CMK (cell line): ENCODE data around the gene CUL9.

Experiments
- DNase-seq: peaks from one replicate; pipeline ENCODE4 v3.0.0-alpha.2; 2010; ENCODE audit warnings: low read depth

The CUL9 gene

GRCh38 chr6:43200541-43200940 is 18.5 kb downstream of the CUL9 start:
- DNase-seq, result no peak

- DNase-seq, result no peak
Measured at GRCh38 chr6:43202451-43202850, 20.5 kb downstream of the CUL9 start.

GRCh38 chr6:43203029-43203717 is 21.2 kb downstream of the CUL9 start:
- no peak for DNase-seq

GRCh38 chr6:43203718-43204095 is 21.7 kb downstream of the CUL9 start:
- DNase-seq, result no peak

- no peak for DNase-seq
Measured at GRCh38 chr6:43204271-43205105, 22.5 kb downstream of the CUL9 start.

GRCh38 chr6:43205849-43206248 is 23.9 kb downstream of the CUL9 start:
- no peak for DNase-seq

GRCh38 chr6:43207286-43207685 is 25.3 kb downstream of the CUL9 start:
- DNase-seq, result no peak

- no peak for DNase-seq
Measured at GRCh38 chr6:43211955-43212354, 30.0 kb downstream of the CUL9 start.

GRCh38 chr6:43213431-43213830 is 31.4 kb downstream of the CUL9 start:
- no peak for DNase-seq

- DNase-seq, result no peak
Measured at GRCh38 chr6:43215066-43215465, 33.1 kb downstream of the CUL9 start.

- no peak for DNase-seq
Measured at GRCh38 chr6:43216200-43216599, 34.2 kb downstream of the CUL9 start.

- DNase-seq, result no peak
Measured at GRCh38 chr6:43217351-43217750, 35.4 kb downstream of the CUL9 start.

GRCh38 chr6:43219119-43219518 is 37.1 kb downstream of the CUL9 start:
- no peak for DNase-seq

- DNase-seq, result no peak
Measured at GRCh38 chr6:43219814-43220213, 37.8 kb downstream of the CUL9 start.

GRCh38 chr6:43220439-43220951 is 38.5 kb downstream of the CUL9 start:
- no peak for DNase-seq

- DNase-seq, result no peak
Measured at GRCh38 chr6:43221046-43221972, 39.3 kb downstream of the CUL9 start.

GRCh38 chr6:43222418-43223059 is 40.5 kb downstream of the CUL9 start:
- DNase-seq, result no peak

- DNase-seq, result no peak
Measured at GRCh38 chr6:43223175-43223574, 41.2 kb downstream of the CUL9 start.

GRCh38 chr6:43226192-43226851 is 44.3 kb downstream of the CUL9 start:
- peak; percentile 43 for DNase-seq

- peak; percentile 47 for DNase-seq
Measured at GRCh38 chr6:43228951-43229802, 47.2 kb downstream of the CUL9 start, which contains the start of gene DNPH1. DNPH1 (minus strand) TSS chr6:43229481; CDS start chr6:43229456, 25 bp downstream.
